Neural progenitor cell (in vitro differentiated cells): ENCODE data around the gene ATXN1L.

Experiments
- EZH2 ChIP-seq: fragments of 200-600 bp; sonication (generic); IDR thresholded peaks from 2 replicates; pipeline ENCODE4 v1.6.1; 2017; ENCODE audit warnings: antibody characterized with exemption, mild to moderate bottlenecking, moderate library complexity
- TF ChIP-seq, protein P1 (sequence below): fragments of 200-600 bp; sonication (generic); IDR thresholded peaks from 2 replicates; pipeline ENCODE4 v1.5.1; 2017; ENCODE audit warnings: antibody characterized with exemption, mild to moderate bottlenecking

DNA sequence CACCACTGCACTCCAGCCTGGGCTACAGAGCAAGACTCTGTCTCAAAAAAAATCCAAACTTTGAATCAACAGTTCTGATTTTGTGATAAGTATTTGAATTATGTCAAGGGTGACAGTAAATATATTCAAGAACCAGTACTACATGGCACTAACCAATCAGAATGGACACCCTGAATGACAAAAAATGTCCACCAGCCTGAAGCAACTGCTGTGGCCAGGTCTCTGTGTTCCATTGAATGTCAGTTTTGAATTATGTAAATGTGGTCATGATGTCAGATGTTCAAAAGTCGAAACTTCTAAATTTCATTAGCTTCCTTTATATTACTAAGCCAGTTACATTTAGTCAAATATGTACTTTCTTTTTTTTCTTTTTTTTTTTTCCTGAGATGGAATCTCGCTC is 15.4 kb upstream of the ATXN1L start:
- TF ChIP-seq, protein P1, sequence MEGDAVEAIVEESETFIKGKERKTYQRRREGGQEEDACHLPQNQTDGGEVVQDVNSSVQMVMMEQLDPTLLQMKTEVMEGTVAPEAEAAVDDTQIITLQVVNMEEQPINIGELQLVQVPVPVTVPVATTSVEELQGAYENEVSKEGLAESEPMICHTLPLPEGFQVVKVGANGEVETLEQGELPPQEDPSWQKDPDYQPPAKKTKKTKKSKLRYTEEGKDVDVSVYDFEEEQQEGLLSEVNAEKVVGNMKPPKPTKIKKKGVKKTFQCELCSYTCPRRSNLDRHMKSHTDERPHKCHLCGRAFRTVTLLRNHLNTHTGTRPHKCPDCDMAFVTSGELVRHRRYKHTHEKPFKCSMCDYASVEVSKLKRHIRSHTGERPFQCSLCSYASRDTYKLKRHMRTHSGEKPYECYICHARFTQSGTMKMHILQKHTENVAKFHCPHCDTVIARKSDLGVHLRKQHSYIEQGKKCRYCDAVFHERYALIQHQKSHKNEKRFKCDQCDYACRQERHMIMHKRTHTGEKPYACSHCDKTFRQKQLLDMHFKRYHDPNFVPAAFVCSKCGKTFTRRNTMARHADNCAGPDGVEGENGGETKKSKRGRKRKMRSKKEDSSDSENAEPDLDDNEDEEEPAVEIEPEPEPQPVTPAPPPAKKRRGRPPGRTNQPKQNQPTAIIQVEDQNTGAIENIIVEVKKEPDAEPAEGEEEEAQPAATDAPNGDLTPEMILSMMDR, result no peak
- TF ChIP-seq EZH2, result no peak
